H1 (cell line): ENCODE measurements around the gene SNAPIN. TPM values are rescaled to one million over a fixed set of nuclear protein-coding genes. Genes with fewer than 3 reads are reported as not detected.

Experiments
- CTCF ChIA-PET: fragments of 300-600 bp; sonication (Branson Sonifier 250); formaldehyde crosslinking; loops from one replicate; lab custom pipeline; 2021; ENCODE audit not compliant: partially characterized antibody; lab: Charles Lee
- POLR2A ChIA-PET: fragments of 300-600 bp; sonication (Branson Sonifier 250); formaldehyde crosslinking; loops from one replicate; lab custom pipeline; 2021; ENCODE audit warnings: inconsistent platforms; ENCODE audit not compliant: partially characterized antibody; lab: Charles Lee
- DNase-seq, 2 experiments: peaks; one replicate each; pipeline versions ENCODE4 v3.0.0 to v3.0.0-alpha.2; 2010 to 2022; ENCODE audit warnings: low spot score in 2 of 2, low read depth in 1 of 2, mixed read lengths in 1 of 2
- FAIRE-seq: peaks from 2 replicates; lab custom pipeline; 2011; peaks lifted over from hg19 to GRCh38; lab: Jason Lieb, UNC
- H2AFZ ChIP-seq: 2 replicates; pipeline ENCODE4 v1.8.1; 2012; ENCODE audit warnings: low read length, inconsistent platforms
- H2AK5ac ChIP-seq: 2 replicates; pipeline ENCODE4 v1.6.1; 2013; ENCODE audit warnings: low read depth, low read length
- H2BK120ac ChIP-seq: replicated peaks from 2 replicates; pipeline ENCODE3; 2013; ENCODE audit warnings: low read depth, low read length, inconsistent platforms
- H2BK12ac ChIP-seq: 2 replicates; pipeline ENCODE4 v1.6.1; 2013; ENCODE audit warnings: low read depth, low read length
- H2BK15ac ChIP-seq: 2 replicates; pipeline ENCODE4 v1.6.1; 2013; ENCODE audit warnings: low read length
- H2BK20ac ChIP-seq: 2 replicates; pipeline ENCODE4 v1.6.1; 2013; ENCODE audit warnings: low read length
- H2BK5ac ChIP-seq: 2 replicates; pipeline ENCODE4 v1.6.1; 2013; ENCODE audit warnings: low read depth, low read length
- H3K14ac ChIP-seq: 2 replicates; pipeline ENCODE4 v1.6.1; 2013; ENCODE audit warnings: inconsistent platforms; ENCODE audit not compliant: insufficient read length
- H3K18ac ChIP-seq: 2 replicates; pipeline ENCODE4 v1.6.1; 2013; ENCODE audit warnings: low read length; ENCODE audit errors: extremely low read depth
- H3K23ac ChIP-seq: 2 replicates; pipeline ENCODE4 v1.6.1; 2013; ENCODE audit warnings: inconsistent platforms; ENCODE audit not compliant: insufficient read length
- H3K23me2 ChIP-seq: 2 replicates; pipeline ENCODE4 v1.6.1; 2013; ENCODE audit warnings: low read depth, low read length
- H3K27ac ChIP-seq: 2 replicates; pipeline ENCODE4 v1.6.1; 2011; ENCODE audit warnings: low read depth, low read length, inconsistent platforms
- H3K27me3 ChIP-seq, 4 experiments: replicated peaks in 1 of 4; 1 replicate in 1 of 4; 2 replicates in 3 of 4; pipeline versions ENCODE4 v1.6.1 to v1.8.1; 2011 to 2013; ENCODE audit warnings: low read length in 3 of 4, mild to moderate bottlenecking in 3 of 4, inconsistent platforms in 2 of 4, mixed read lengths in 2 of 4, moderate library complexity in 1 of 4; ENCODE audit not compliant: control insufficient read depth in 3 of 4, insufficient read depth in 3 of 4; ENCODE audit errors: extremely low read depth in 1 of 4
- H3K36me3 ChIP-seq, 4 experiments: 2 replicates each; pipeline versions ENCODE4 v1.6.1 to v1.8.1; 2011 to 2013; ENCODE audit warnings: mild to moderate bottlenecking in 4 of 4, low read length in 3 of 4, moderate library complexity in 2 of 4, control low read depth in 1 of 4, inconsistent platforms in 1 of 4; ENCODE audit not compliant: insufficient read depth in 4 of 4, control insufficient read depth in 2 of 4
- H3K4ac ChIP-seq: replicated peaks from 2 replicates; pipeline ENCODE3; 2013; ENCODE audit warnings: low read length, low read depth, mixed read lengths, inconsistent platforms; ENCODE audit not compliant: insufficient read length
- H3K4me1 ChIP-seq, 4 experiments: replicated peaks in 1 of 4; 1 replicate in 1 of 4; 2 replicates in 3 of 4; pipeline versions ENCODE4 v1.6.1 to v1.8.1; 2011 to 2013; ENCODE audit warnings: low read length in 3 of 4, inconsistent platforms in 2 of 4, mixed read lengths in 1 of 4; ENCODE audit not compliant: insufficient read depth in 4 of 4, control insufficient read depth in 3 of 4
- H3K4me2 ChIP-seq, 2 experiments: 2 replicates each; pipeline versions ENCODE4 v1.6.1 to v1.8.1; 2011 to 2013; ENCODE audit warnings: low read depth in 2 of 2, low read length in 2 of 2, control low read depth in 1 of 2, inconsistent platforms in 1 of 2, mild to moderate bottlenecking in 1 of 2; ENCODE audit not compliant: insufficient read depth in 1 of 2
- H3K4me3 ChIP-seq, 4 experiments: fragments of 200-600, 300-600 bp in 1 of 4; sonication (generic), shearing (Covaris generic), sonication (Bioruptor Twin) in 1 of 4; 2 replicates each; pipeline versions ENCODE4 v1.5.1 to v1.8.1; 2011 to 2016; ENCODE audit warnings: low read length in 4 of 4, low read depth in 3 of 4, control low read depth in 2 of 4, inconsistent platforms in 2 of 4, mild to moderate bottlenecking in 2 of 4, mixed read lengths in 1 of 4, moderate library complexity in 1 of 4; ENCODE audit not compliant: insufficient read depth in 2 of 4; ENCODE audit errors: extremely low read depth in 1 of 4
- H3K56ac ChIP-seq: replicated peaks from 2 replicates; pipeline ENCODE3; 2013; ENCODE audit warnings: low read depth, mild to moderate bottlenecking, mixed read lengths, low read length, inconsistent platforms; ENCODE audit not compliant: insufficient read length
- H3K79me1 ChIP-seq: 2 replicates; pipeline ENCODE4 v1.6.1; 2013; ENCODE audit warnings: low read depth, low read length, control low read depth
- H3K79me2 ChIP-seq, 2 experiments: 2 replicates each; pipeline versions ENCODE4 v1.6.1 to v1.8.1; 2012 to 2013; ENCODE audit warnings: low read length in 2 of 2, mild to moderate bottlenecking in 2 of 2, inconsistent platforms in 1 of 2; ENCODE audit not compliant: insufficient read depth in 2 of 2, control insufficient read depth in 1 of 2
- H3K9ac ChIP-seq, 4 experiments: replicated peaks in 1 of 4; 1 replicate in 1 of 4; 2 replicates in 3 of 4; pipeline versions ENCODE4 v1.6.1 to v1.8.1; 2011 to 2013; ENCODE audit warnings: low read depth in 3 of 4, low read length in 3 of 4, control low read depth in 2 of 4, mild to moderate bottlenecking in 2 of 4, moderate library complexity in 2 of 4, inconsistent platforms in 1 of 4; ENCODE audit errors: extremely low read depth in 1 of 4
- H3K9me3 ChIP-seq, 2 experiments: 2 replicates each; pipeline versions ENCODE4 v1.6.1 to v1.8.1; 2012 to 2013; ENCODE audit warnings: mild to moderate bottlenecking in 2 of 2, moderate library complexity in 2 of 2, control low read depth in 1 of 2, inconsistent platforms in 1 of 2, low read depth in 1 of 2, low read length in 1 of 2, mixed read lengths in 1 of 2; ENCODE audit not compliant: insufficient read depth in 2 of 2
- H4K20me1 ChIP-seq, 2 experiments: replicated peaks in 1 of 2; 2 replicates each; pipeline versions ENCODE3 to v1.8.1; 2011 to 2013; ENCODE audit warnings: inconsistent platforms in 2 of 2, low read length in 2 of 2, mild to moderate bottlenecking in 1 of 2; ENCODE audit not compliant: insufficient read depth in 2 of 2, control insufficient read depth in 1 of 2
- H4K5ac ChIP-seq: 2 replicates; pipeline ENCODE4 v1.6.1; 2013; ENCODE audit warnings: low read length, low read depth, mixed read lengths, inconsistent platforms; ENCODE audit not compliant: insufficient read length
- H4K8ac ChIP-seq: 2 replicates; pipeline ENCODE4 v1.8.0; 2013; ENCODE audit warnings: mild to moderate bottlenecking, moderate library complexity, low read length, inconsistent platforms; ENCODE audit not compliant: insufficient read depth; ENCODE audit errors: extremely low read depth
- H4K91ac ChIP-seq: replicated peaks from 2 replicates; pipeline ENCODE3; 2013; ENCODE audit warnings: low read length, mixed read lengths, inconsistent platforms; ENCODE audit not compliant: insufficient read length
- CBX8 ChIP-seq: fragments of 300-800, 300-1000 bp; sonication (generic); IDR thresholded peaks from 2 replicates; pipeline ENCODE4 v1.7.1; 2016; ENCODE audit warnings: low read depth, low read length, borderline replicate concordance
- E2F6 ChIP-seq: IDR thresholded peaks from 2 replicates; pipeline ENCODE4 v1.6.1; 2012; ENCODE audit warnings: inconsistent platforms
- EGR1 ChIP-seq: IDR thresholded peaks from 2 replicates; pipeline ENCODE4 v1.6.1; 2011; ENCODE audit warnings: low read depth, low read length, borderline replicate concordance
- GABPA ChIP-seq: IDR thresholded peaks from 2 replicates; pipeline ENCODE4 v1.6.1; 2011; ENCODE audit warnings: mild to moderate bottlenecking, low read length, moderate library complexity, borderline replicate concordance; ENCODE audit not compliant: insufficient read depth
- HDAC2 ChIP-seq, 2 experiments: fragments of 300-600 bp in 1 of 2; sonication (generic) in 1 of 2; IDR thresholded peaks; 2 replicates each; pipeline ENCODE4 v1.6.1; 2011 to 2012; ENCODE audit warnings: low read depth in 2 of 2, low read length in 2 of 2, mild to moderate bottlenecking in 2 of 2, moderate library complexity in 2 of 2, borderline replicate concordance in 1 of 2, inconsistent platforms in 1 of 2
- NANOG ChIP-seq: IDR thresholded peaks from 2 replicates; pipeline ENCODE4 v1.6.1; 2011; ENCODE audit warnings: low read length, low read depth, mild to moderate bottlenecking, inconsistent platforms; ENCODE audit not compliant: insufficient read depth, poor library complexity, severe bottlenecking
- PHF8 ChIP-seq: fragments of 200-600 bp; sonication (generic); conservative IDR thresholded peaks from 2 replicates; pipeline ENCODE4 v1.7.1; 2012; ENCODE audit warnings: low read depth, mild to moderate bottlenecking, inconsistent platforms, low read length, moderate library complexity
- SP1 ChIP-seq: IDR thresholded peaks from 2 replicates; pipeline ENCODE4 v1.6.1; 2011; ENCODE audit warnings: low read depth, low read length
- SRF ChIP-seq: IDR thresholded peaks from 2 replicates; pipeline ENCODE4 v1.6.1; 2011; ENCODE audit warnings: mild to moderate bottlenecking, low read depth, low read length, moderate library complexity
- SUZ12 ChIP-seq: fragments of 200-600 bp; sonication (generic); IDR thresholded peaks from 2 replicates; pipeline ENCODE4 v1.6.1; 2012; ENCODE audit warnings: mild to moderate bottlenecking, inconsistent platforms, low read length, moderate library complexity, mixed read lengths
- TAF7 ChIP-seq: optimal IDR thresholded peaks from 2 replicates; pipeline ENCODE3; 2011; ENCODE audit warnings: low read depth, mild to moderate bottlenecking, inconsistent platforms, low read length, moderate library complexity, borderline replicate concordance
- TBP ChIP-seq: IDR thresholded peaks from 2 replicates; pipeline ENCODE4 v1.6.1; 2011; ENCODE audit warnings: low read depth, low read length, improper control_type of control experiment
- TEAD4 ChIP-seq: IDR thresholded peaks from 2 replicates; pipeline ENCODE4 v1.6.1; 2012; ENCODE audit warnings: low read depth, low read length, inconsistent platforms, mixed read lengths
- WGBS, 2 experiments: shearing (Covaris generic) in 1 of 2; methylation state at CpG; one replicate each; pipeline versions ENCODE4 v1.1.6 to v1.1.7; 2013 to 2015; ENCODE audit warnings: low lambda C conversion rate in 2 of 2, mixed read lengths in 2 of 2, inconsistent platforms in 1 of 2, low coverage in 1 of 2, missing lambda C conversion rate in 1 of 2; ENCODE audit not compliant: insufficient replicate concordance in 2 of 2, insufficient coverage in 1 of 2, insufficient read length in 1 of 2; ENCODE audit errors: extremely low coverage in 1 of 2, missing lambda C conversion rate in 1 of 2; 5-methylcytosine and 5-hydroxymethylcytosine counted together
- polyA plus RNA-seq, 7 experiments: library from polyadenylated mRNA; depleted of rRNA in 3 of 7; stranded (reverse) in 5 of 7; unstranded in 2 of 7; fragments of >200 nt in 5 of 7; fragments of 200-250 nt in 2 of 7; gene quantifications; 1 replicate in 5 of 7; 2 replicates in 1 of 7; 4 replicates in 1 of 7; pipeline versions ENCODE4 v1.2.1 to v1.2.3, GENCODE V29; 2011 to 2013; ENCODE audit warnings: missing spikeins in 2 of 7, mixed read lengths in 2 of 7
- total RNA-seq: library from RNA; stranded (reverse); fragmentation: NEBNext Ultra II Directional; extraction: Animal tissue kit (Norgen Biotek cat#: 25700); gene quantifications from 2 replicates; pipeline ENCODE4 v1.2.1, GENCODE V29; 2021

SNAPIN gene
- total and polyA plus RNA-seq, 2 of the 8 experiments (the other 6 are each of a cell fraction or from before 2014, with no cell fraction given), result 25.7 to 31.1 TPM

- POLR2A ChIA-PET, result interaction anchor here (0.7 to 19.8 kb wide), 5 partner anchors 9 to 127 kb away, joined by 3 to 343 read pairs (median 3); partner anchors contain the start of gene SNAPIN
- no peak for FAIRE-seq
- no peak for TF ChIP-seq HDAC2 (IDR thresholded peaks at IDR 0.05; ENCODE audit: borderline replicate concordance in 1 of 2, low read depth in 2 of 2, low read length in 2 of 2)
- TF ChIP-seq TAF7, result no peak
- TF ChIP-seq NANOG, result no peak
- no peak for TF ChIP-seq CBX8
- TF ChIP-seq TBP, result no peak
- no peak for TF ChIP-seq E2F6
- no peak for TF ChIP-seq SUZ12
- no peak for TF ChIP-seq EGR1
- no peak for TF ChIP-seq SRF
- no peak for TF ChIP-seq TEAD4
- no peak for TF ChIP-seq PHF8
- TF ChIP-seq SP1, result no peak
- TF ChIP-seq GABPA, result no peak
These were observed 11.1 kb downstream of the SNAPIN start for GRCh38 chr1:153669606-153670005.

More at GRCh38 chr1:153669606-153670005, 11.1 kb downstream of the SNAPIN start:
- H2BK5ac ChIP-seq, result no peak overlapping the region
- no peak overlapping the region for H3K18ac ChIP-seq
- peak overlapping the region; percentile 89 to 100 (median 99); a peak in 7 of 8 replicates for H3K4me3 ChIP-seq
- DNase-seq, result no peak
- H3K4me2 ChIP-seq, result peak overlapping the region; percentile 80 to 84
- no peaks in the 10 kb centered on the region for H3K27me3 ChIP-seq
- H3K27ac ChIP-seq, result no peak overlapping the region
- no peak overlapping the region for H2BK15ac ChIP-seq
- peaks cover 0 to 3% of the 10 kb centered on the region in 2 experiments for H4K20me1 ChIP-seq
- H2BK120ac ChIP-seq, result no peak overlapping the region
- H2AFZ ChIP-seq, result no peak overlapping the region
- H3K23ac ChIP-seq, result no peak overlapping the region
- no peak overlapping the region for H3K56ac ChIP-seq
- H3K79me2 ChIP-seq, result peaks cover 11 to 32% of the 10 kb centered on the region in 2 experiments
- no peaks in the 10 kb centered on the region; the same call in 1 of the 2 replicates for H3K79me1 ChIP-seq
- CTCF ChIA-PET, result interaction anchor here (0.9 kb wide), 1 partner anchor 79 kb away, joined by 3 read pairs; no protein-coding TSS in a partner anchor
- no peak overlapping the region for H2AK5ac ChIP-seq
- H3K36me3 ChIP-seq, result peaks cover 43 to 51% (median 50%) of the 10 kb centered on the region in 4 experiments
- no peak overlapping the region for H3K4ac ChIP-seq
- H2BK12ac ChIP-seq, result no peak overlapping the region
- H2BK20ac ChIP-seq, result no peak overlapping the region
- H3K23me2 ChIP-seq, result peaks cover 8% of the 10 kb centered on the region
- H3K9me3 ChIP-seq, result no peaks in the 10 kb centered on the region
- peaks cover 0 to 4% (median 2%) of the 10 kb centered on the region in 4 experiments; a peak in 2 of 7 replicates for H3K4me1 ChIP-seq
- no peak overlapping the region for H4K8ac ChIP-seq
- H4K5ac ChIP-seq, result no peak overlapping the region
- H3K9ac ChIP-seq, result peak overlapping the region in 3 of 4 experiments; percentile 97 to 100 (median 99); a peak in 5 of 7 replicates
- H4K91ac ChIP-seq, result no peak overlapping the region
- 87% methylated on average over 6 of the region's 6 CpGs; no CpG with 5 or more reads in 1 of the 2 experiments for WGBS, 2 experiments
- no peak overlapping the region for H3K14ac ChIP-seq
